Astrocyte (in vitro differentiated cells and primary cell): Measurements from ENCODE around the gene CREBL2.

ENCODE experiments used
- EZH2 ChIP-seq: IDR thresholded peaks from 2 replicates; pipeline ENCODE4 v1.6.1; 2012; ENCODE audit warnings: mild to moderate bottlenecking, low read length, inconsistent platforms; ENCODE audit not compliant: insufficient read depth
- TF ChIP-seq, protein P1 (sequence below): IDR thresholded peaks from 2 replicates; pipeline ENCODE4 v1.5.1; 2011; ENCODE audit warnings: low read depth, mild to moderate bottlenecking, inconsistent platforms, low read length, moderate library complexity; ENCODE audit not compliant: insufficient read depth

DNA sequence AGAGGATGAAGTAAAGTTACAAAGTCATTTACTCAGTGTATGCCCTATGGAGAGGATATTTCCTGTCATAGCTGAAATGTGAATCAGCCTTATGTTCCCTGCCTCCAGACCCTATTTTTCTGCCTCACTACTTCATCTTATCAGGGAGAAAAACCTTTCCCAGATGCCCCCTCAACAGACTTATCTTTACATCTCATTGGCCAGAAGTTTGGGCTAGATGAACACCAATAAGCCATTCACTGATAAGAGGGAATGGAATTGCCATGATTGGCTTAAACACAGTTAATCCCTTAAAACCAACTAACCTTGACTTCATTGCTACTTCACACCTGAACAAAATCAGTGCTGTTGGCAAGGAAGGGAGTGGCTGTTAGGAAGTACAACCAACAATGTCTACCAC is 40.1 kb downstream of the CREBL2 start:
- TF ChIP-seq, protein P1, sequence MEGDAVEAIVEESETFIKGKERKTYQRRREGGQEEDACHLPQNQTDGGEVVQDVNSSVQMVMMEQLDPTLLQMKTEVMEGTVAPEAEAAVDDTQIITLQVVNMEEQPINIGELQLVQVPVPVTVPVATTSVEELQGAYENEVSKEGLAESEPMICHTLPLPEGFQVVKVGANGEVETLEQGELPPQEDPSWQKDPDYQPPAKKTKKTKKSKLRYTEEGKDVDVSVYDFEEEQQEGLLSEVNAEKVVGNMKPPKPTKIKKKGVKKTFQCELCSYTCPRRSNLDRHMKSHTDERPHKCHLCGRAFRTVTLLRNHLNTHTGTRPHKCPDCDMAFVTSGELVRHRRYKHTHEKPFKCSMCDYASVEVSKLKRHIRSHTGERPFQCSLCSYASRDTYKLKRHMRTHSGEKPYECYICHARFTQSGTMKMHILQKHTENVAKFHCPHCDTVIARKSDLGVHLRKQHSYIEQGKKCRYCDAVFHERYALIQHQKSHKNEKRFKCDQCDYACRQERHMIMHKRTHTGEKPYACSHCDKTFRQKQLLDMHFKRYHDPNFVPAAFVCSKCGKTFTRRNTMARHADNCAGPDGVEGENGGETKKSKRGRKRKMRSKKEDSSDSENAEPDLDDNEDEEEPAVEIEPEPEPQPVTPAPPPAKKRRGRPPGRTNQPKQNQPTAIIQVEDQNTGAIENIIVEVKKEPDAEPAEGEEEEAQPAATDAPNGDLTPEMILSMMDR = no peak
- no peak for TF ChIP-seq EZH2
